ENCODE measurements around the gene COL13A1.

Gene COL13A1

GRCh38 chr10:69848454-69848853 is 46.7 kb downstream of the COL13A1 start:
- POLR2A ChIA-PET: no interaction called here
- DNase-seq (ENCODE audit: extremely low spot score): no peak
- CTCF ChIA-PET: interaction anchor here (0.6 kb wide), 1 partner anchor 53 kb away, joined by 3 read pairs; no protein-coding TSS in a partner anchor
- TF ChIP-seq CTBP1 (IDR thresholded peaks at IDR 0.05; ENCODE audit: borderline replicate concordance): no peak
- no peak for TF ChIP-seq PKNOX1 (IDR thresholded peaks at IDR 0.05)
- TF ChIP-seq SUZ12 (IDR thresholded peaks at IDR 0.05): no peak
- TF ChIP-seq L3MBTL2 (conservative IDR thresholded peaks at IDR 0.05): no peak
- TF ChIP-seq NFRKB (IDR thresholded peaks at IDR 0.05): no peak
- TF ChIP-seq HDGF (IDR thresholded peaks at IDR 0.05; ENCODE audit: borderline replicate concordance): no peak

DNA sequence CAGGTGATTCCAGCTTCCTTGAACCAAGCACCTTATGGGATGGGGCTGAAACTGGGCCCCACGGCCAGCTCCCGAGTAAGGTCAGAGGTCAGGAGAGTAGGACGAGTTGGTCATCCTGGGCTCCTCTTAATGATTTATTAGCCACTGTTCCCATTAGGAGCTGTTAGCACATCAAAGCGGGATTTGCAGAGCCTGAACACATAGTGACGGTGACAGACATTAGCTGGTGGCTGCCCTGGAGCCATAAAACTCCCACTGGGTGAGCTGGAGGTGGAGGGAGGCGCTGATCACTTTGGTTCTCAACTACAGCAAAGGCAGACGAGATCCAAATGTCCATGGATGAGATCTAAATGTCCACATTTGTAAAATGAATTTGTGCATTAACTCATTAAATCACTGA is 48.1 kb downstream of the COL13A1 start:
- ChIA-PET CTCF (no interaction called here), POLR2A (no interaction called here)
- TF ChIP-seq SP1 (IDR thresholded peaks at IDR 0.05) (no peak), HDGF (IDR thresholded peaks at IDR 0.05; ENCODE audit: borderline replicate concordance) (no peak), CTBP1 (IDR thresholded peaks at IDR 0.05; ENCODE audit: borderline replicate concordance) (no peak), L3MBTL2 (conservative IDR thresholded peaks at IDR 0.05) (no peak), PKNOX1 (IDR thresholded peaks at IDR 0.05) (no peak), ARNT (IDR thresholded peaks at IDR 0.05) (no peak), ZNF384 (IDR thresholded peaks at IDR 0.05) (no peak), TARDBP (IDR thresholded peaks at IDR 0.05) (no peak), FOXK2 (IDR thresholded peaks at IDR 0.05) (no peak), NFRKB (IDR thresholded peaks at IDR 0.05) (no peak), FOXM1 (IDR thresholded peaks at IDR 0.05; ENCODE audit: borderline replicate concordance) (no peak), BHLHE40 (IDR thresholded peaks at IDR 0.05; ENCODE audit: borderline replicate concordance) (no peak), SUZ12 (IDR thresholded peaks at IDR 0.05) (no peak), ELF4 (IDR thresholded peaks at IDR 0.05) (no peak), LEF1 (IDR thresholded peaks at IDR 0.05; ENCODE audit: borderline replicate concordance) (no peak)
- DNase-seq (ENCODE audit: extremely low spot score): no peak

DNA sequence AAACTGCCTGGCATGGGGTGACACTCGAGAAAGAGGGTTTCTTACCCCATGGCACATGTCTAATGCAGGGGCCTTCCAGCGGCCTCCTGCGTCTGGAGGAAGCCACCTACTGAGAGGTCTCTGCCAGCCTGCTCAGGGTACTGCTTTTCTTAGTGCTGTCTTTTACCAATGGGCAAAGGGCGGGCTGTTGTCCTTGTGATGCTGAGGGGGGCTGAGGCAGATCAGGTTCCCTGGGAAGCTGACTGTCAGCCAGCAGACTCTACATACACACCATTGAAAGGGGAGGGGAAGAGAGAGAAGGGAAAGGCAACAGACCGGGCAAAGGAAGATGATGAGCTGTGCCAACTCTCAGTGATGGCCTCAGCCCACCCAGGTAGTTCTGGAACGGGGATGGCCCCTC is 48.7 kb downstream of the COL13A1 start:
- ChIA-PET CTCF (no interaction called here), POLR2A (no interaction called here)
- no peak for TF ChIP-seq FOXK2 (IDR thresholded peaks at IDR 0.05)

DNA sequence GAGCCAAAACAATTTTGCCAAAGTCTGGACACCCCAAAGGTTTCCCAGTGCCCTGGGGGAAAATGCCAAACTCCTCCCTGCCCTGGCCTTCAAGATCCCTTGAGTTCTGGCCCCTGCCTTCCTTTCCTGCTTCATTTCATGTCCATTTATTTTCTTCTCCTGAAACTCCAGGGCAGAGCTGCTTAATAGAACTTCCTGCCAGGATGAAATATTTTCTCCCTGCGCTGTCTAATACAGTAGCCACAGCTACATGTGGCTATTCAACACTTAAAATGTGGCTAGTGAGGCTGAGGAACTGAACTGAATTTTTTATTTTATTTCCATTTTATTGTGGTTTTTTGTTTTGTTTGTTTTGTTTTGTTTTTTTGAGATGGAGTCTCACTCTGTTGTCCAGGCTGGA is 49.6 kb downstream of the COL13A1 start:
- DNase-seq (ENCODE audit: extremely low spot score): no peak
- CTCF ChIA-PET: no interaction called here
- POLR2A ChIA-PET: no interaction called here
- no peak for TF ChIP-seq ARNT (IDR thresholded peaks at IDR 0.05)
- TF ChIP-seq LEF1 (IDR thresholded peaks at IDR 0.05; ENCODE audit: borderline replicate concordance): no peak
- no peak for TF ChIP-seq L3MBTL2 (conservative IDR thresholded peaks at IDR 0.05)
- TF ChIP-seq ZNF384 (IDR thresholded peaks at IDR 0.05): no peak
- no peak for TF ChIP-seq NFRKB (IDR thresholded peaks at IDR 0.05)
- TF ChIP-seq TARDBP (IDR thresholded peaks at IDR 0.05): no peak
- no peak for TF ChIP-seq FOXM1 (IDR thresholded peaks at IDR 0.05; ENCODE audit: borderline replicate concordance)
- no peak for TF ChIP-seq SP1 (IDR thresholded peaks at IDR 0.05)
- no peak for TF ChIP-seq FOXK2 (IDR thresholded peaks at IDR 0.05)
- no peak for TF ChIP-seq FOXA1 (IDR thresholded peaks at IDR 0.05)
- TF ChIP-seq PKNOX1 (IDR thresholded peaks at IDR 0.05): no peak
- no peak for TF ChIP-seq HDGF (IDR thresholded peaks at IDR 0.05; ENCODE audit: borderline replicate concordance)
- no peak for TF ChIP-seq CTBP1 (IDR thresholded peaks at IDR 0.05; ENCODE audit: borderline replicate concordance)
- no peak for TF ChIP-seq SUZ12 (IDR thresholded peaks at IDR 0.05)
- TF ChIP-seq ELF4 (IDR thresholded peaks at IDR 0.05): no peak
- TF ChIP-seq BHLHE40 (IDR thresholded peaks at IDR 0.05; ENCODE audit: borderline replicate concordance): no peak

More for the DNA sequence above, 48.7 kb downstream of the COL13A1 start:
- no peak for DNase-seq (ENCODE audit: extremely low spot score)

DNA sequence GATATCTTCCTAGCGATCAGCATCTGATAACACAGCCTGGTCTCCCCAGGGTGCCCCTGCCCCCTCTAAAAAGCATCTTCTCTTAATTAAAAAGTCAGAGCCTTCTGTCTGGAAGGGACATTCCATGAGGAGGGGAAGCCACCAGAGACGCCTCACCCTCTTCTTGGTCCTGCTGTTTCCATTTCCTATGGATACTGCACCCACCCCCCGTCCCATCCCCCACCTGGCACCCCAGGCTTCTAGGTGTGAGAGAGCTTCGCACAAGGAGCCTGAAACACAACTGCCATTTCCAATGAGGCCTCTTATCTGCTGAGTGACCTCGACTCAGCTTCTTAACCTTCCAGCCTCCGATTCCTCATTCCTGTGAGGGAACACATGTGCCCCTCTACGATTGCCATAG is 51.4 kb downstream of the COL13A1 start:
- CTCF ChIA-PET: no interaction called here
- POLR2A ChIA-PET: no interaction called here
- TF ChIP-seq ELF4 (IDR thresholded peaks at IDR 0.05): no peak
- no peak for TF ChIP-seq ZNF384 (IDR thresholded peaks at IDR 0.05)
- TF ChIP-seq NFRKB (IDR thresholded peaks at IDR 0.05): no peak
- no peak for TF ChIP-seq FOXM1 (IDR thresholded peaks at IDR 0.05; ENCODE audit: borderline replicate concordance)
- TF ChIP-seq TARDBP (IDR thresholded peaks at IDR 0.05): no peak
- no peak for TF ChIP-seq FOXA1 (IDR thresholded peaks at IDR 0.05)
- no peak for TF ChIP-seq ARNT (IDR thresholded peaks at IDR 0.05)
- no peak for TF ChIP-seq SP1 (IDR thresholded peaks at IDR 0.05)
- no peak for DNase-seq (ENCODE audit: extremely low spot score)

- DNase-seq (ENCODE audit: extremely low spot score): no peak
- no peak for TF ChIP-seq BHLHE40 (IDR thresholded peaks at IDR 0.05; ENCODE audit: borderline replicate concordance)
- no peak for TF ChIP-seq LEF1 (IDR thresholded peaks at IDR 0.05; ENCODE audit: borderline replicate concordance)
- no peak for TF ChIP-seq SUZ12 (IDR thresholded peaks at IDR 0.05)
- no peak for TF ChIP-seq PKNOX1 (IDR thresholded peaks at IDR 0.05)
- TF ChIP-seq FOXK2 (IDR thresholded peaks at IDR 0.05): no peak
- no peak for TF ChIP-seq CTBP1 (IDR thresholded peaks at IDR 0.05; ENCODE audit: borderline replicate concordance)
- no peak for TF ChIP-seq ZNF384 (IDR thresholded peaks at IDR 0.05)
- TF ChIP-seq SP1 (IDR thresholded peaks at IDR 0.05): no peak
- no peak for TF ChIP-seq ELF4 (IDR thresholded peaks at IDR 0.05)
- no peak for TF ChIP-seq FOXA1 (IDR thresholded peaks at IDR 0.05)
- ChIA-PET CTCF (interaction anchor here (0.7 to 1.2 kb wide), 2 partner anchors 14 to 292 kb away, joined by 3 to 5 read pairs; partner anchors contain the start of gene TYSND1), POLR2A (no interaction called here)
Measured at GRCh38 chr10:69854511-69855345, 53.0 kb downstream of the COL13A1 start.

Measured in HEK293T (cell line).